NAMALWA (cell line): Measurements from ENCODE around the gene PCSK5.
"Not testable (repeated sequence)": the region's sequence is repeated elsewhere in the genome, so short reads cannot be mapped to it uniquely, and the experiment has no call there.

Source experiments
- DNase-seq: peaks from one replicate; pipeline ENCODE4 v3.0.0-alpha.2; 2015; ENCODE audit warnings: low spot score

The PCSK5 gene

DNA sequence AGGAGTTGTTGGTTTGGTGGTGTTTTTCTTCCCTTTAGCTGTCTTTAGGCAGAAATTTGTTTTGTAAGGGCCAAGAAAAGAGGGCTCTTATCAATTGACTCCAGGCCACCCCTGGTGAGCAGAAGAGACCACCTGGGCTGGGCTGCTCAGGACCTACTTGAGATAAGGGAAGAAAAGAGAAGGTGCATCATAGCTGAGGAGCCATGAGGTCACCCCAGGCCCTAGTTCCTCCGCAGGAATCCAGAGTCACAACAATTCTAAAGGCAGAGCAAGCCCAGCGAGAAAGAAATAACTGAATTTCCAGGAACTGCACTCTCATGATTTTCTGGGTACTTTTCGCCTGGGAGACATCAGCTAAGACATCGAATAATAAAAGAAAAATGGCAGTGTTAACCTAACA, 468.9 kb downstream of the PCSK5 start:
- no peak for DNase-seq

- no peak for DNase-seq
Observed at GRCh38 chr9:76359766-76360165, 469.3 kb downstream of the PCSK5 start.

DNA sequence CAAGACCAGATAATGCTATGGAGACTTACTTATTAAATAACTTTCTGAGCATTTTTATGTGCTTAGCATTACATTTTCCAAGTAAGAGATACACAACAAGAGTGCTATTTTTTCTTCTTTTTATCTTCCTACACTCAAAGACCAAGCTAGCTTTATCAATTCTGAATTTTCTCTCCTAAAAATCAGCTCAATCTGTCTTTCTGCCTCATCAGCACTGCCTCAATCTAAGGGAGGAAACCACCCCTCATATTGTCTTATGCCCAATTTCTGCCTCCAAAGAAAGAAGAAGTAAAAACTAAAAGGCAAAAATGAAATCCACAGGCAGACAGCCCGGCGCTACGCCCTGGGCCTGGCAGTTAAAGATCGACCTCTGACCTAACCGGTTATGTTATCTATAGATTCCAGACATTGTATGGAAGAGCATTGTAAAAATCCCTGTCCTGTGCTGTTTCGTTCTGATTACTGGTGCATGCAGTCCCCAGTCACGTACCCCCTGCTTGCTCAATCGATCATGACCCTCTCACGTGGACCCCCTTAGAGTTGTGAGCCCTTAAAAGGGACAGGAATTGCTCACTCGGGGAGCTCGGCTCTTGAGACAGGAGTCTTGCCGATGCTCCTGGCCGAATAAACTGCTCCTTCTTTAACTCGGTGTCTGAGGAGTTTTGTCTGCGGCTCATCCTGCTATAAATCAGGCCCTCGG, 472.0 kb downstream of the PCSK5 start:
- not testable (repeated sequence) for DNase-seq

GRCh38 chr9:76363032-76363395, 472.5 kb downstream of the PCSK5 start:
- DNase-seq: no peak

DNA sequence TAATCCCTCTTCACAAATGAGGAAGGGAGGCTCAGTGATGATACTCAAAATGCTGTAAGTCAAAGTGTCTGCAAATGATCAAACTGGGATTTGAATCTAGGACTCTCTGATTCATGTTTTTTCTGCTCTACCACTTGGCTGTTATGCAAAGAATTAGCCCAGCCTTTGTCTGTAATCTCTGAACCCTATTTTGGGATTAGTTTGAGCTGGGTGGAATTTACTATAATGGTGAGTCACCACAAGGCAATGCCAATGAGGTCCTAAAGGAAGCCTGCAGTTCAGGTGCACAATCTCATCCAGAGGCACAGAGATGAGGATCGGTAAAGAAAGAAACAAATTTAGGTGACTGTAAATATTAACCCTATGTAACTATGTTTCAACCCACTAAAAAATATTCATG, 474.6 kb downstream of the PCSK5 start:
- DNase-seq: no peak

GRCh38 chr9:76366275-76366674, 475.8 kb downstream of the PCSK5 start:
- DNase-seq: no peak

GRCh38 chr9:76369583-76369982, 479.1 kb downstream of the PCSK5 start:
- peak; percentile 81 for DNase-seq

DNA sequence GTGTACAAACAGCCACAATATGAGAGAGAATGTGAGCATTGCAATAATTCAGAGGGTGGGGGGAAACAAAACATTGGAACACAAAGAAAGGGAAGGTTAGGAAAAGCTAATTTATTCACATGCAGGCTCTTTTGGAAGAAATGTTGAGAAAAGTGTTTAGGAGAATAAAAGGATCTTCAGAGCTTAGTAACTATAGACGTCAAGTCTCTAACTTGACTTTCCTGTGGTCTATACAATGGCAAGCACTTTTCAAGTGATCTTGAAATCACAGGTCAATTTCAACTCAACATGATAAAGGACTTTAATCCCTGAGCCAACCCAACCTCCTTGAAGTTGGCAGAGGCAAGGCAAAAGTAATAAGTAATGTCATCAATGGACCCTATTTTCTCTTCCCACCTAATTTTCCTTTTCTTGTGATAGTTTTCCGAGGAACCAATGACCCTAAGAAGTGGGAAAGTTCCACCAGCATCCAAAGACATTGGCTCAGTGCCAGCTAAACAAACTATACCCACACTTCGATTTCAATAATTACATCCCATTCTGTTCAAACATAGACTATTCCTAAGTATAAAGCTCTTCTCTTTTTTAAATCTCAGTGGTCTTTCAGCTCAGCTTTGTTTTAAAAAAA, 480.0 kb downstream of the PCSK5 start:
- no peak for DNase-seq

- no peak for DNase-seq
Observed at GRCh38 chr9:76371901-76372300, 481.4 kb downstream of the PCSK5 start.

- no peak for DNase-seq
Observed at GRCh38 chr9:76372336-76372735, 481.9 kb downstream of the PCSK5 start.

- DNase-seq: no peak
Observed at GRCh38 chr9:76373173-76373783, 482.8 kb downstream of the PCSK5 start.

DNA sequence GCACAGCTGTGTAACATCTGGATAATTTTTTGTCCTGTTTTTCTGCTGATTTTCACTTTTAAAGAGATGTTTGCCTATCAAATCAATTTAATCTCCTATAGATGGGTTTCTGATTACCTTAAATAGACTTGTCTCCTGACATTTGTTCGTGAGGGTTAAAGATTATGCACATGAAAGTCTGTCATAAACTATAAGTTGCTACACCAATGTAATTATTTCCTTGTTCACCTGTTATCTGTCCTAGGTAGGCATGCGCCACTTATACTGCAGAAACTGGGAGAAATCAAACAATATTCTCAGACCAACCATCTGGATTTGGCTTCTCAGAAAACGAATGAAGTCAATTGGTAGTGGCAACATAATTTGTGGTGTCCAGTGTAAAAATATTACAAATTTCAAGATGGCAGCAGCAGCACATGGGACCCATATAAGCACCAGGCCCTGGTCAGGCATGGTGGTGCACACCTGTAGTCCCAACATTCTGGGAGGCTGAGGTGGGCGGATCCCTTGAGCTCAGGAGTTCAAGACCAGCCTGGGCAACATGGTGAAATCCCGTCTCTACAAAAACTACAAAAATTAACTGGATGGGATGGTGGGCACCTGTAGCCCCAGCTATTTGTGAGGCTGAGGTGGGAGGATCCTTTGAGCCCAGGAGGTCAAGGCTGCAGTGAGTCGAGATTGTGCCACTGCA, 483.5 kb downstream of the PCSK5 start:
- DNase-seq: no peak

DNA sequence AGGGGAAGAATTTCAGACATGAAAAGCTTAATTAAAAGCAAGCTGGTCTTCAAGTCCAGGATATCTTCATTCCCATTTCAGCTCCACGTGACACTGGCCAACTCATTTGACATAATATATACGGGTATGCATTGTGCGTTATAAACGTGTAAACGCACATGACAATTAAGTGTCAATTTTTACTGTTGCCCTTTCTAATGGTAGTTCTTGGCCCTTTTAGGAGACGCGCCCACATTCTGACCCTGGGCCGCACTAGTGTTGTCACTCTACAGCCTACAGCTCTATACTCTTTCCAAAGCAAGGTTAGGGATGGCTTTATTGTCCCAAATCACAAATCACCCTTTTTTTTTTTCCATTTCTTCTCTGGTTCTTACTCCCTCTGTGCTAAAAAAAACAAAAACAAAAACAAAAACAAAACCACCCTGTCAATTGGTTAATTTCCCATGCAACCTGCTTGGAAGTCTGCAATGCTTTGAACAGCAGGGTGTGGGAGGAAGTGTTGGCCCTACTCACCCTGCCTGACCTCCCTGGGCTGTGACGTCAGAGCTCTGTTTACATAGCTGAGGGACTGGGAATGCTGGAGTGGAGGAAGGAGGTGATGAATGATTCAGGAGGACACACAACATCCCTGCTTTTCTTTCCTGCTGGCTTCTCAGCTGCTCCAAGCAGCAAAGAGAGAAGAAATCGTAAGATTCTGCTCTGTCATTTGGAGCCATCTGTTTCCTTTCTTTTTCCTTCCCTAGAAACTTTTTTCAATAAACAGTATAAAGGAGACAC, 484.5 kb downstream of the PCSK5 start:
- no peak for DNase-seq

- DNase-seq: no peak
Observed at GRCh38 chr9:76377791-76378190, 487.3 kb downstream of the PCSK5 start.

- no peak for DNase-seq
Observed at GRCh38 chr9:76378367-76379073, 488.0 kb downstream of the PCSK5 start.

DNA sequence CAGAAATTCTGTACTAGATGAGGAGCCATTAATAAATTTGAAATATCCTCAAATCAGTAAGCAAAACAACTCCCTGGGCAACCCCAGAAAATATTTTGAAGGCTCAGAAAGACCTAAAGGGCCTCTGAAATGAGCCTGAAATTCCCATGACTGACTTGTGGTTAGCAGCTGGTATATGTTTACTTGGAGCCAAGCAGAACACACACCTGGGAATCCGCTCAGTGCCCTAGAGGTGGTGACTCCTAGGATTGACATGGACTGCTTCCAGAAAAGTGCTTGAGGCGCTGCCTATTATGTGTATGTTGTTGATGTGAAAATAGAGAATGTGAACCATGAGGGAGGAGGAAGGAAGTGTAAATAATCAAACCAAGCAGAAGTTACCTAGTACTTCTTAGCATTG, 489.0 kb downstream of the PCSK5 start:
- DNase-seq: no peak

DNA sequence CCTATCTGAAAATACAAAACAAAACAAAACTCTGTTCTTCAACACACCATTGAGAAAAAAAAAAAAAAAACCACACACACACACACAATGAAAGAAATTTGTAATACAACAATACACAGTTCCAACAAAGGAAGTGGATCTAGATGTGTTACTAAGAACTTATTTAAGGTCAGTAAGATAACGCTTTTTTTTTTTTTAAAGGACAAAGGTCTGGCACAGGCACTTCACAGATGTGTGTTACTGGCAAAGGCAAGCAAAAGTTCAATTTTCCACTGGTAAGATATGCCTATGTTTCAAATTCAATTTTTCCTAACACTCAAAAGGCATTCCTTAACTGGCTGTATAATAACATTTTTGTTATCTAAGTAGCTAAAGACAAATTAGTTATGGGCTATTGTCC, 500.2 kb downstream of the PCSK5 start:
- DNase-seq: no peak

DNA sequence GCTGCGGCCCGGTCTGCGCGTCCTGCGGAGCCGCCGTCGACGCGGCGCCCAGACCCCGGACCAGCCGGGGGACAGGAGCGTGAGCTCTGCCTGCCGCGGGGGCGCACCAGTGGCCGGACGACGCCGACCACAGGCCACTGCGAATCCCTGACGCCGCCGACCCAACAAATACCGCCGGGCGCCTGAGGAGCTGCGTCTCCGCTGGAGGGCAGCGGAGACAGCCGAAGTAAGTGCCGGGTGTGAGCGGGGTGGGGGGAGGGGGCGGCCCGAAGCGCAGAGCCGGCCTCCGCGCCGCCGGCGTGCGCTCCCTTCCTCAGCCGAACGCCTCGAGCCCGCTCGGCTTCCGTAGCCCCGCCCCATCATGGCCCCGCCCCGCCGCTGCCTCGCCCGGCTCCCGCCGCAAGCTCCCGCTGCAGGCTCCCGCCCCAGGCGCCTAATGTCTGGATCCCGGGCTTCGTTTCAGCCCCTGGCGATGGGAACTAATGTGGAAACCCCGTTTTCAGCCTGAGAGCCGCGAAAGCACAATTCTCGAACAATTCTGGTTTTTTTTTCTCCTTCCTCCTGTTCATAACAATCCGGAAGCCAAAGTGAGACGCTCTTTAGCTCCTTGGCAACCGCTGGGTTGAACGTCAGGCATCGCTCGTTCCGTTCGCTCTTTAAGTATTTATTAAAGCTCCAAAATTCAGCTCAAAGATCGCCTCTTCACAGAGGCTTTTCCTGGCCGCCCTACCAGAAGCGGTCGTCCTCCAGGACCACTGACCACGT, 503.9 kb downstream of the PCSK5 start, which contains the start of gene RFK:
Gene RFK (minus strand): TSS at position 232 of the 765 bp plus-strand sequence. CDS start 255 bp downstream, outside the sequence.
- DNase-seq: peak; percentile 90

GRCh38 chr9:76394960-76395252, 504.4 kb downstream of the PCSK5 start:
- DNase-seq: peak; percentile 91

DNA sequence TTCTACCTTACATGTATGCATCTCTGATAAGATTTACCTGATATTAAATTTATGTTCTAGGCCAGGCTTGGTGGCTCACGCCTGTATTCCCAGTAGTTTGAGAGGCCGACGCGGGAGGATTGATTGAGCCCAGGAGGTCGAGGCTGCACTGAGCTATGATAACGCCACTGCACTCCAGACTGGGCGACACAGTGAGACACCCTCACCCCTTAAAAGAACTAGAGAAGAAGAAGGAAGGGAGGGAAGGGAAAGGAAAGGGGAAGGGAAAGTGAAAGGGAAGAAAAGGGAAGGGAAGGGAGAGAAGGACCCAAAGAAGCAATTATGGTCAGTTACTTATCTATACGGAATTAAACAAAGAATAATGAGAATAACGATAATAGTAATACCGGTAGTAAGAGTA, 504.9 kb downstream of the PCSK5 start:
- no peak for DNase-seq

- no peak for DNase-seq
Observed at GRCh38 chr9:76396144-76396543, 505.7 kb downstream of the PCSK5 start.
